HepG2 (cell line): ENCODE results near the gene CCDC69. TPM values are rescaled to one million over a fixed set of nuclear protein-coding genes. Genes with fewer than 3 reads are reported as not detected.

Experiments used
- ATF1 ChIP-seq: IDR thresholded peaks from 2 replicates; pipeline ENCODE4 v1.6.1; 2016; ENCODE audit warnings: mild to moderate bottlenecking, control low read depth
- BRD4 ChIP-seq: sonication (generic); formaldehyde crosslinking; IDR thresholded peaks from 2 replicates; pipeline ENCODE4 v1.4.0; 2020; ENCODE audit warnings: missing genetic modification reagents
- CERS6 ChIP-seq: sonication (generic); formaldehyde crosslinking; IDR thresholded peaks from 2 replicates; pipeline ENCODE4 v1.5.0; 2020; ENCODE audit warnings: missing genetic modification reagents
- E2F5 ChIP-seq: sonication (generic); formaldehyde crosslinking; conservative IDR thresholded peaks from 2 replicates; pipeline ENCODE4 v1.4.0; 2020; ENCODE audit warnings: missing genetic modification reagents
- FOXA3 ChIP-seq: IDR thresholded peaks from 2 replicates; pipeline ENCODE4 v1.6.1; 2016; ENCODE audit warnings: missing genetic modification reagents, missing compliant biosample characterization
- GLI4 ChIP-seq: sonication (generic); formaldehyde crosslinking; IDR thresholded peaks from 2 replicates; pipeline ENCODE4 v1.5.1; 2020; ENCODE audit warnings: missing genetic modification reagents, mild to moderate bottlenecking, moderate library complexity, borderline replicate concordance
- GTF3A ChIP-seq: sonication (generic); formaldehyde crosslinking; conservative IDR thresholded peaks from 2 replicates; pipeline ENCODE4 v1.4.0; 2020; ENCODE audit warnings: mild to moderate bottlenecking, missing genetic modification reagents
- IKZF5 ChIP-seq: IDR thresholded peaks from 2 replicates; pipeline ENCODE4 v1.6.1; 2018; ENCODE audit warnings: missing genetic modification reagents, mild to moderate bottlenecking, missing compliant biosample characterization
- LCORL ChIP-seq, 2 experiments: fragments of 450-650 bp in 1 of 2; sonication (generic) in 1 of 2; formaldehyde crosslinking in 1 of 2; IDR thresholded peaks; 2 replicates each; pipeline versions ENCODE4 v1.5.0 to v1.6.1; 2017 to 2020; ENCODE audit warnings: antibody characterized with exemption in 1 of 2, missing genetic modification reagents in 1 of 2
- THAP8 ChIP-seq: sonication (generic); formaldehyde crosslinking; IDR thresholded peaks from 2 replicates; pipeline ENCODE4 v1.5.1; 2020; ENCODE audit warnings: missing genetic modification reagents, mild to moderate bottlenecking, borderline replicate concordance
- TSC22D2 ChIP-seq: sonication (generic); formaldehyde crosslinking; IDR thresholded peaks from 2 replicates; pipeline ENCODE4 v1.5.1; 2020; ENCODE audit warnings: missing genetic modification reagents, mild to moderate bottlenecking, borderline replicate concordance
- ZBTB42 ChIP-seq: sonication (generic); formaldehyde crosslinking; IDR thresholded peaks from 2 replicates; pipeline ENCODE4 v1.5.0; 2020; ENCODE audit warnings: mild to moderate bottlenecking, missing genetic modification reagents
- ZFP36L1 ChIP-seq: sonication (generic); formaldehyde crosslinking; IDR thresholded peaks from 2 replicates; pipeline ENCODE4 v1.8.0; 2022; ENCODE audit warnings: mild to moderate bottlenecking, missing genetic modification reagents, moderate library complexity
- ZNF30 ChIP-seq: sonication (generic); formaldehyde crosslinking; IDR thresholded peaks from 2 replicates; pipeline ENCODE4 v1.5.0; 2020; ENCODE audit warnings: mild to moderate bottlenecking, missing genetic modification reagents
- ZNF33B ChIP-seq: sonication (generic); formaldehyde crosslinking; IDR thresholded peaks from 2 replicates; pipeline ENCODE4 v1.5.1; 2020; ENCODE audit warnings: mild to moderate bottlenecking, missing genetic modification reagents
- ZNF446 ChIP-seq: sonication (generic); formaldehyde crosslinking; IDR thresholded peaks from 2 replicates; pipeline ENCODE4 v1.5.0; 2020; ENCODE audit warnings: mild to moderate bottlenecking, missing genetic modification reagents
- ZNF605 ChIP-seq: sonication (generic); formaldehyde crosslinking; IDR thresholded peaks from 2 replicates; pipeline ENCODE4 v1.8.0; 2022; ENCODE audit warnings: mild to moderate bottlenecking, missing genetic modification reagents
- ZNF766 ChIP-seq: sonication (generic); formaldehyde crosslinking; IDR thresholded peaks from 2 replicates; pipeline ENCODE4 v1.5.0; 2020; ENCODE audit warnings: missing genetic modification reagents, borderline replicate concordance
- ZNF839 ChIP-seq: sonication (generic); formaldehyde crosslinking; IDR thresholded peaks from 2 replicates; pipeline ENCODE4 v1.4.0; 2020; ENCODE audit warnings: missing genetic modification reagents, mild to moderate bottlenecking, borderline replicate concordance
- polyA plus RNA-seq, 8 experiments: library from polyadenylated mRNA; depleted of rRNA in 3 of 8; stranded (reverse) in 7 of 8; unstranded in 1 of 8; fragments of >200 nt; fragmentation: Illumina TruSeq in 4 of 8; extraction: Trizol in 4 of 8; gene quantifications; 2 replicates each; pipeline versions ENCODE4 v1.2.1 to v1.2.3, GENCODE V29; 2011 to 2016; ENCODE audit warnings: low read depth in 4 of 8, missing spikeins in 1 of 8, mixed read lengths in 1 of 8; ENCODE audit not compliant: insufficient read depth in 1 of 8
- total RNA-seq, 5 experiments: library from RNA; depleted of rRNA; stranded (reverse); fragments of >200 nt; fragmentation: Illumina TruSeq; extraction: Trizol; gene quantifications; 2 replicates each; pipeline ENCODE4 v1.2.3, GENCODE V29; 2016; ENCODE audit warnings: low read depth in 1 of 5
- TF ChIP-seq, protein P1 (sequence below): sonication (generic); formaldehyde crosslinking; IDR thresholded peaks from 2 replicates; pipeline ENCODE4 v1.4.0; 2020; ENCODE audit warnings: mild to moderate bottlenecking, low read depth, missing genetic modification reagents
- TF ChIP-seq, protein P2 (sequence below): sonication (generic); formaldehyde crosslinking; IDR thresholded peaks from 2 replicates; pipeline ENCODE4 v1.5.0; 2020; ENCODE audit warnings: mild to moderate bottlenecking, missing genetic modification reagents, borderline replicate concordance
- TF ChIP-seq, protein P3 (sequence below): IDR thresholded peaks from 2 replicates; pipeline ENCODE4 v1.6.1; 2016; ENCODE audit warnings: low read depth, control low read depth

Gene CCDC69
- total and polyA plus RNA-seq, 2 of the 13 experiments (the other 11 are each of a cell fraction or from before 2014, with no cell fraction given), result 12.2 to 45.2 TPM

DNA sequence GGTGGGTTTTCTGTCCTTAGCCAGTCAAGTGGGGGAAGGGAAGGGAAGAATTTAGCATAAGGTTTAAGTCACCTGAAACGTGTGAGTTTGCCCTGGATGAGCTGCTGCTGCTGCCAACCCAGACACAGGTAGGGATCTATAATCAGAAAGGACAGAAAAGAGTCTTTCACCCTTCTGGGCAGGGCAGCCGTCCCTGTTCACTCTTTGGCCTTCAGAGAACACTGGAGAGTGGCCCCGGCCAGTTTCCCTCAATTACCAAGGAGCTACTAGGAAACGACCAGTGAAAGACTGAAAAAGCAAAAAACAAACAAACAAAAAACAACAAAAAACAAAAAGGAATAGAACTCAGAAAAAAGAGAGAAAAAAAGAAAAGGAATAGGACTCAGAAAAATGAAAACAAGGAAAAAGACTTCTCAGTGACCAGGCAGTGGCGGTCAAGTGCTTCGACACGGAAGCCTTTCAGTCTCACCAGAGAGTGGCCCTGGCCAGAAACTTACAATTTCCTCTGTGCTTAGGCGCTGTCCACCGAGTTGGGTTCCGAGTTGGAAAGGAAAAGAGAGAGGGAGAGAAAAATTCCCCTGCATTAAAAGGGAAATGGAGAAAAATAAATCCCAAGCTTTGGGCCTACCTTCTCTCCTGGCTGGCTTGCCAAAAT, 26.6 kb upstream of the CCDC69 start (continued):
- TF ChIP-seq, protein P1, sequence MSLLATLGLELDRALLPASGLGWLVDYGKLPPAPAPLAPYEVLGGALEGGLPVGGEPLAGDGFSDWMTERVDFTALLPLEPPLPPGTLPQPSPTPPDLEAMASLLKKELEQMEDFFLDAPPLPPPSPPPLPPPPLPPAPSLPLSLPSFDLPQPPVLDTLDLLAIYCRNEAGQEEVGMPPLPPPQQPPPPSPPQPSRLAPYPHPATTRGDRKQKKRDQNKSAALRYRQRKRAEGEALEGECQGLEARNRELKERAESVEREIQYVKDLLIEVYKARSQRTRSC (CRISPR knock-in tag), result no peak
- TF ChIP-seq CERS6 (CRISPR knock-in tag), result no peak
- no peak for TF ChIP-seq E2F5 (CRISPR knock-in tag)
- no peak for TF ChIP-seq ZNF839 (CRISPR knock-in tag)
- no peak for TF ChIP-seq ATF1
- no peak for TF ChIP-seq FOXA3
- TF ChIP-seq BRD4, result no peak
- TF ChIP-seq, protein P2, sequence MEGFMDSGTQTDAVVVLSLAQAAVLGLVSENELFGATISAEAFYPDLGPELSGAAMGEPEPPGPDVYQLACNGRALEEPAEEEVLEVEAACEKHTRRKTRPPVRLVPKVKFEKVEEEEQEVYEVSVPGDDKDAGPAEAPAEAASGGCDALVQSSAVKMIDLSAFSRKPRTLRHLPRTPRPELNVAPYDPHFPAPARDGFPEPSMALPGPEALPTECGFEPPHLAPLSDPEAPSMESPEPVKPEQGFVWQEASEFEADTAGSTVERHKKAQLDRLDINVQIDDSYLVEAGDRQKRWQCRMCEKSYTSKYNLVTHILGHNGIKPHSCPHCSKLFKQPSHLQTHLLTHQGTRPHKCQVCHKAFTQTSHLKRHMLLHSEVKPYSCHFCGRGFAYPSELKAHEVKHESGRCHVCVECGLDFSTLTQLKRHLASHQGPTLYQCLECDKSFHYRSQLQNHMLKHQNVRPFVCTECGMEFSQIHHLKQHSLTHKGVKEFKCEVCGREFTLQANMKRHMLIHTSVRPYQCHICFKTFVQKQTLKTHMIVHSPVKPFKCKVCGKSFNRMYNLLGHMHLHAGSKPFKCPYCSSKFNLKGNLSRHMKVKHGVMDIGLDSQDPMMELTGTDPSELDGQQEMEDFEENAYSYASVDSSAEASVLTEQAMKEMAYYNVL, result no peak
- TF ChIP-seq LCORL (IDR thresholded peaks at IDR 0.05), result no peak
- TF ChIP-seq LCORL (CRISPR knock-in tag; IDR thresholded peaks at IDR 0.05), result no peak
- no peak for TF ChIP-seq ZBTB42 (CRISPR knock-in tag)
- TF ChIP-seq, protein P3, sequence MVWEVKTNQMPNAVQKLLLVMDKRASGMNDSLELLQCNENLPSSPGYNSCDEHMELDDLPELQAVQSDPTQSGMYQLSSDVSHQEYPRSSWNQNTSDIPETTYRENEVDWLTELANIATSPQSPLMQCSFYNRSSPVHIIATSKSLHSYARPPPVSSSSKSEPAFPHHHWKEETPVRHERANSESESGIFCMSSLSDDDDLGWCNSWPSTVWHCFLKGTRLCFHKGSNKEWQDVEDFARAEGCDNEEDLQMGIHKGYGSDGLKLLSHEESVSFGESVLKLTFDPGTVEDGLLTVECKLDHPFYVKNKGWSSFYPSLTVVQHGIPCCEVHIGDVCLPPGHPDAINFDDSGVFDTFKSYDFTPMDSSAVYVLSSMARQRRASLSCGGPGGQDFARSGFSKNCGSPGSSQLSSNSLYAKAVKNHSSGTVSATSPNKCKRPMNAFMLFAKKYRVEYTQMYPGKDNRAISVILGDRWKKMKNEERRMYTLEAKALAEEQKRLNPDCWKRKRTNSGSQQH (CRISPR knock-in tag), result 0 out of 2 replicates have a peak, but pooled peaks have one; percentile 18
- no peak for TF ChIP-seq GLI4 (CRISPR knock-in tag)
- TF ChIP-seq ZFP36L1 (CRISPR knock-in tag), result no peak
- no peak for TF ChIP-seq ZNF33B (CRISPR knock-in tag)
- no peak for TF ChIP-seq ZNF766
- TF ChIP-seq ZNF446 (CRISPR knock-in tag), result no peak
- TF ChIP-seq THAP8 (CRISPR knock-in tag), result no peak
- TF ChIP-seq ZNF605 (CRISPR knock-in tag), result no peak
- no peak for TF ChIP-seq IKZF5 (CRISPR knock-in tag)
- no peak for TF ChIP-seq TSC22D2 (CRISPR knock-in tag)
- TF ChIP-seq ZNF30 (CRISPR knock-in tag), result no peak
- no peak for TF ChIP-seq GTF3A (CRISPR knock-in tag)
